Colonic mucosa (tissue), 4 donors: Measurements from ENCODE around the gene NEB. TPM values are rescaled to one million over a fixed set of nuclear protein-coding genes. Genes with fewer than 3 reads are reported as not detected.

Experiments
- DNase-seq: peaks from one replicate; pipeline ENCODE4 v3.0.0-alpha.2; 2020
- H3K27ac ChIP-seq: fragments of 200-600 bp; one replicate; pipeline ENCODE4 v1.8.0; 2021
- H3K27me3 ChIP-seq: fragments of 200-600 bp; one replicate; pipeline ENCODE4 v1.8.0; 2021
- H3K36me3 ChIP-seq: fragments of 200-600 bp; one replicate; pipeline ENCODE4 v1.8.0; 2021
- H3K4me1 ChIP-seq: fragments of 200-600 bp; one replicate; pipeline ENCODE4 v1.8.0; 2021; ENCODE audit warnings: mild to moderate bottlenecking
- H3K4me3 ChIP-seq: fragments of 200-600 bp; one replicate; pipeline ENCODE4 v1.8.0; 2021
- H3K9ac ChIP-seq, 2 donors: one replicate each; pipeline ENCODE4 v1.7.0; 2013; ENCODE audit warnings: control low read depth in 2 of 2, low read depth in 2 of 2, low read length in 2 of 2
- H3K9me3 ChIP-seq: fragments of 200-600 bp; one replicate; pipeline ENCODE4 v1.8.0; 2021
- CTCF ChIP-seq: fragments of 200-600 bp; IDR thresholded peaks from one replicate; pipeline ENCODE4 v1.8.0; 2022; ENCODE audit warnings: antibody characterized with exemption, mild to moderate bottlenecking
- intact Hi-C: fragments of 100-400 bp; cut with DNase I; formaldehyde crosslinking; loops from one replicate; pipeline ENCODE4 v1.14.1; 2022
- total RNA-seq, 2 donors: library from RNA; stranded (reverse); fragmentation: NEBNext Ultra II Directional in 1 of 2; extraction: Animal tissue kit (Norgen Biotek cat#: 25700) in 1 of 2; gene quantifications; one replicate each; pipeline ENCODE4 v1.2.1, GENCODE V29; 2021
- donor health status: healthy.
- donor health status: DM: no; HTN: no; CAD: no.
- donor health status: DM: no; HTN: no; CAD: no.

The NEB gene
- total RNA-seq, 2 donors from 2014 or later: 0.89 to 1.0 TPM

- TF ChIP-seq CTCF: no peak
- Histone ChIP-seq H3K36me3 (no peaks in the 10 kb centered on the region), H3K4me3 (no peak overlapping the region), H3K4me1 (no peaks in the 10 kb centered on the region), H3K9me3 (no peaks in the 10 kb centered on the region), H3K27ac (no peak overlapping the region), H3K9ac (no peak overlapping the region), H3K27me3 (no peaks in the 10 kb centered on the region)
- intact Hi-C loops: no loop called here
- DNase-seq: no peak
Observed at GRCh38 chr2:151679994-151680393, 54.3 kb downstream of the NEB start.

- no peak overlapping the region for H3K27ac ChIP-seq
- no peaks in the 10 kb centered on the region for H3K9me3 ChIP-seq
- H3K27me3 ChIP-seq: no peaks in the 10 kb centered on the region
- intact Hi-C loops: no loop called here
- H3K36me3 ChIP-seq: no peaks in the 10 kb centered on the region
- no peak for TF ChIP-seq CTCF
- H3K4me1 ChIP-seq: no peaks in the 10 kb centered on the region
- no peak overlapping the region for H3K9ac ChIP-seq
- DNase-seq: no peak
- H3K4me3 ChIP-seq: no peak overlapping the region
Observed at GRCh38 chr2:151678849-151679248, 55.4 kb downstream of the NEB start.

- Histone ChIP-seq H3K9me3 (no peaks in the 10 kb centered on the region), H3K4me1 (no peaks in the 10 kb centered on the region), H3K27me3 (no peaks in the 10 kb centered on the region), H3K9ac (no peak overlapping the region), H3K4me3 (no peak overlapping the region), H3K36me3 (no peaks in the 10 kb centered on the region), H3K27ac (no peak overlapping the region)
- TF ChIP-seq CTCF: no peak
- DNase-seq: no peak
- intact Hi-C loops: no loop called here
Observed at GRCh38 chr2:151673016-151673415, 61.3 kb downstream of the NEB start.

- Histone ChIP-seq H3K4me1 (no peaks in the 10 kb centered on the region), H3K9me3 (no peaks in the 10 kb centered on the region), H3K36me3 (no peaks in the 10 kb centered on the region), H3K4me3 (no peak overlapping the region), H3K27me3 (no peaks in the 10 kb centered on the region), H3K9ac (no peak overlapping the region), H3K27ac (no peak overlapping the region)
- intact Hi-C loops: no loop called here
- no peak for DNase-seq
- TF ChIP-seq CTCF: no peak
Observed at GRCh38 chr2:151672277-151672676, 62.0 kb downstream of the NEB start.

GRCh38 chr2:151670846-151671597 is 63.3 kb downstream of the NEB start:
- Histone ChIP-seq H3K9me3 (no peaks in the 10 kb centered on the region), H3K27ac (no peak overlapping the region), H3K27me3 (no peaks in the 10 kb centered on the region), H3K4me3 (no peak overlapping the region), H3K9ac (no peak overlapping the region), H3K4me1 (no peaks in the 10 kb centered on the region), H3K36me3 (no peaks in the 10 kb centered on the region)
- no peak for DNase-seq
- TF ChIP-seq CTCF: no peak
- intact Hi-C loops: no loop called here
